Activated naive CD8-positive, alpha-beta T cell (primary cell): ENCODE data around the gene PODN.
A peak's percentile ranks its signal among the peaks of the same experiment; 100 is the strongest.

Experiments used
- H3K27ac Mint-ChIP-seq: one replicate; pipeline ENCODE4 v1.8.0; 2021; ENCODE audit warnings: mixed read lengths
- H3K27me3 Mint-ChIP-seq: one replicate; pipeline ENCODE4 v1.8.0; 2021; ENCODE audit warnings: mixed read lengths
- H3K36me3 Mint-ChIP-seq: one replicate; pipeline ENCODE4 v1.8.0; 2021; ENCODE audit warnings: mixed read lengths
- H3K4me1 Mint-ChIP-seq: one replicate; pipeline ENCODE4 v1.8.0; 2021; ENCODE audit warnings: low read depth, mixed read lengths
- H3K4me3 Mint-ChIP-seq: one replicate; pipeline ENCODE4 v1.8.0; 2021; ENCODE audit warnings: mild to moderate bottlenecking, mixed read lengths
- H3K9me3 Mint-ChIP-seq: one replicate; pipeline ENCODE4 v1.8.0; 2021; ENCODE audit warnings: low read depth, mixed read lengths

The PODN gene

GRCh38 chr1:53044926-53045325, 17.1 kb upstream of the PODN start:
- H3K9me3 Mint-ChIP-seq, result no peaks in the 10 kb centered on the region

DNA sequence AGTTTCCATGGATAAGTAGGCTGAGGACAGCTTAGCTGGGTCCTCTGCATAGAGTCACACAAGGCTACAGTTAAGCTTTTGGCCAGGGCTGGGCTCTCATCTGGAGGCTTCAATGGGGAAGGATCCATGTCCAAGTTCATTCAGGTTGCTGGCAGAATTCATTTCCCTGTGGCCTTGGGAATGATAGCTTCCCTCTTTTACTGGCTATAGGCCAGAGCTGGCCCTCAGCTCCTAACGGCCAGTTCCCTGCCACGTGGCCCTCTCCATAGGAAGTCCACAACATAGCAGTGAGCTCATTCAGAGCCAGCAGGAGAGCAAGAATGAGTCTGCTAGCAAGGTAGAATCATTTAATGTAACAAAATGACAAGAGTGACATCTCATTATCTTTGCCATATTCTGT, 15.1 kb upstream of the PODN start:
- Mint-ChIP-seq H3K9me3 (no peaks in the 10 kb centered on the region), H3K4me1 (peaks cover 6% of the 10 kb centered on the region), H3K36me3 (peaks cover 3% of the 10 kb centered on the region)

More at GRCh38 chr1:53044926-53045325, 17.1 kb upstream of the PODN start:
- Mint-ChIP-seq H3K4me3 (no peak overlapping the region), H3K27me3 (no peaks in the 10 kb centered on the region), H3K36me3 (peaks cover 6% of the 10 kb centered on the region), H3K4me1 (peaks cover 6% of the 10 kb centered on the region), H3K27ac (no peak overlapping the region)

DNA sequence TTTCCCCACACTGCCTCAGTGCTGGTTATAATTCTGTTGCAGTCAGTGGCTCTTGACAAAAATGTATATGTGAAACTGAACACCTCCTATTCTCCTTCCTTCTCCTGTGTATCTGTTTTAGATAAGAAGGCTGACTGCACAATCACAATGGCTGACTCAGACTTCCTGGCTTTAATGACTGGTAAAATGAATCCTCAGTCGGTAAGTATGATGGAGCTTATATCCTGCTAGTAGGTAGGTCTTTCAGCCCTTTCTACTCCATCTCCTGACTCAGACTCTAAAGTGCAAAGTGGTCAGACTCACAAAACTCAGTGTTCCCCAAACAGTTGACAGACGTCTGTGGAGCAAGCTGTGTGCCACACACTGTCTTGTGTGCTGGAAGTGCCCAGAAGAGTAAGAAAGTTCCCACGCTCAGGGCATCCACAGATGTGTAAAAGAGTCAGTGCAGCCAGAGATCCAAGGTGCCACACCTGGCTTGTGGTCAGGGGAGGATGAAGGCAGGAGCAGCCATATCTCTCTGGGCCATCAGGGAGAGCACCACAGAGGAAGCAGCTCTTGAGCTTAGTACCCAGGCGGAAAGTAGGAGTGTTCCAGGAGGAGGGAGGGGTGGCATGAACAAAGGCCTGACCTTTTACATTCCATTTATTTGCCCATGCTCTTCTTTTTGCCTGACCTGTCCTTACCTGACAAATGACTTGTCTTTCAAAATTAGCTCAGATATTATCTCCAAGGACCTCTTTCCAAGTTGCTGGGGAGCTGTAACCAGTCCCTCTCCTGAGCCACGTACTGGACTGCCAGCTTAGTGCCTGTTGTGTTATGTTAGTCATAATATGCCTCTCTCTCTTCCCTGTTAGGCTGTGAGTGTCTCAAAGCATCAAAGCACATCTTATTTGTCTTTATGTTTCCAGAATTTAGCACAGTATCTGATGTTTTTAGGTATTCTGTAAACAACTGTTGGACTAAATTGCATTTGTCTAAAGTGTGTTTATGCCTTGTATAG, 14.0 kb upstream of the PODN start:
- Mint-ChIP-seq H3K4me1 (peaks cover 6% of the 10 kb centered on the region), H3K4me3 (no peak overlapping the region), H3K36me3 (peaks cover 12% of the 10 kb centered on the region), H3K27ac (peak overlapping the region; percentile 55), H3K9me3 (no peaks in the 10 kb centered on the region), H3K27me3 (no peaks in the 10 kb centered on the region)

More for the DNA sequence above, 15.1 kb upstream of the PODN start:
- Mint-ChIP-seq H3K4me3 (no peak overlapping the region), H3K27me3 (no peaks in the 10 kb centered on the region), H3K27ac (no peak overlapping the region)

DNA sequence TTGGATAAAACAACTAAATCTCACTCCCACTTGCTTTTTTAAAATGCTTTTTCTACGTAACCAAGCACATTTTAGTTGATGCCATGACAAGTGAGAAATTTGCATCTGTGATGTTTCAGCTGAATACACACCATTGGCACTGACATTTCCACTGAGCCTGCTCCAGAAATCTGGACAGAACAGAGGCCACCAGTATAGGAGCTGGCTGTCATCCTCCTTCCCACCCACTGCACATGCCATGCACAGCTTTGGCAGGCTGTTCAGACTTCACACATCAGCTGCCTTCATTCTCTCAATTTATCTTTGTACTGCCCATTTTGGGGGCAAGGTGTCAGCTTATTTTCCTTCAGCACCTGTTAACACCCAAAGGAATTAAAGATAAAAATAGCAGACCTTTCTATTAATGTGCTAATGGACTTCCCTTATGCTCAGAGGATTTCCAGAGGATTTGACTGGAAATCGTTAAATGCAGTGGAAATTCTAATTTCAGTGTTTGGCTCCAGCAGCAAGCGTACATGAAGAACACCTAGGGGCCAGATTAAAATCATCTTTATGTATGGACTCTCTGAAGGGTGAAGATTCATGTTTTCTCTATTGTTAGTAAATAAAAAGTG, 12.9 kb upstream of the PODN start:
- peaks cover 14% of the 10 kb centered on the region for H3K36me3 Mint-ChIP-seq
- no peaks in the 10 kb centered on the region for H3K9me3 Mint-ChIP-seq
- H3K4me1 Mint-ChIP-seq, result peaks cover 6% of the 10 kb centered on the region
- H3K27me3 Mint-ChIP-seq, result no peaks in the 10 kb centered on the region
- no peak overlapping the region for H3K4me3 Mint-ChIP-seq
- H3K27ac Mint-ChIP-seq, result no peak overlapping the region

GRCh38 chr1:53049574-53049967, 12.4 kb upstream of the PODN start:
- H3K27ac Mint-ChIP-seq, result no peak overlapping the region
- H3K4me1 Mint-ChIP-seq, result peaks cover 6% of the 10 kb centered on the region
- no peak overlapping the region for H3K4me3 Mint-ChIP-seq
- H3K9me3 Mint-ChIP-seq, result no peaks in the 10 kb centered on the region
- peaks cover 16% of the 10 kb centered on the region for H3K36me3 Mint-ChIP-seq
- H3K27me3 Mint-ChIP-seq, result no peaks in the 10 kb centered on the region

DNA sequence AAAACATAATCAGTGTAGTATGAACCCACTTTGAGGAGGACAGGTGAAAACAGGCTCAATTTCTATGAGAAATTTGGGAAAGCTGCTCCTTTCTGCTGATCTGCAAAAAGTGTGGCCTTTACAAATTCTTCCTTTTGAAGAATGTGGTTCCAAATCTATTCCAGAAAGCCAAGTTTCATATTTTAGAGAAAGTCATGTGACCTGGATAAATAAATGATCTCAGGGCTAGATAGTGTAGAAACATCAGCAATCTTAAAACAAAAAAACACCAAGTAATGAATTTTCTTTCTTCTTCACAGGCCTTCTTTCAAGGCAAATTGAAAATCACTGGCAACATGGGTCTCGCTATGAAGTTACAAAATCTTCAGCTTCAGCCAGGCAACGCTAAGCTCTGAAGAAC, 11.7 kb upstream of the PODN start:
- Mint-ChIP-seq H3K4me1 (peaks cover 6% of the 10 kb centered on the region), H3K9me3 (no peaks in the 10 kb centered on the region), H3K4me3 (no peak overlapping the region), H3K36me3 (peaks cover 17% of the 10 kb centered on the region), H3K27ac (no peak overlapping the region), H3K27me3 (no peaks in the 10 kb centered on the region)

GRCh38 chr1:53051676-53052075, 10.3 kb upstream of the PODN start:
- Mint-ChIP-seq H3K4me3 (no peak overlapping the region), H3K36me3 (peaks cover 17% of the 10 kb centered on the region), H3K27me3 (no peaks in the 10 kb centered on the region), H3K9me3 (no peaks in the 10 kb centered on the region), H3K27ac (no peak overlapping the region), H3K4me1 (peaks cover 6% of the 10 kb centered on the region)

DNA sequence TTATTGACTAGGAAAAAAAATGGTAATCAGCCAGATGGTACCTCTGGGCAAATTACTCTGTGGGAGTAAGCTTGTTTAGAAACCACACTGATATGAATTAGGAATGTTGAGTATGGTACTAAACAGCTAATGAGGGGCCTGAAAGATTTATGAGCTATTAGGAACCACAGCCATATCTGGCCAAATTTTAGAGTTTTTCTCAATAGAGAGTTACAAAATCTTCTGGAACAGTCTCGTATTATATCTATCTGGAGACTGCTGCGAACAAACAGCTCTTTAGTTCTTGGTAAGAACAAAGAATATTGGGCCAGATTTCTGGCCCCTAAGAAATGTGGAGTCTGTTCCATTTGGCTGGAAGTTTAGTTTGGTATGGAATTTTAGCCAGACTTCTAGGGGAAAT, 4.9 kb upstream of the PODN start:
- Mint-ChIP-seq H3K27me3 (peaks cover 4% of the 10 kb centered on the region), H3K27ac (no peak overlapping the region), H3K36me3 (peaks cover 13% of the 10 kb centered on the region), H3K4me1 (no peaks in the 10 kb centered on the region), H3K9me3 (no peaks in the 10 kb centered on the region), H3K4me3 (no peak overlapping the region)

DNA sequence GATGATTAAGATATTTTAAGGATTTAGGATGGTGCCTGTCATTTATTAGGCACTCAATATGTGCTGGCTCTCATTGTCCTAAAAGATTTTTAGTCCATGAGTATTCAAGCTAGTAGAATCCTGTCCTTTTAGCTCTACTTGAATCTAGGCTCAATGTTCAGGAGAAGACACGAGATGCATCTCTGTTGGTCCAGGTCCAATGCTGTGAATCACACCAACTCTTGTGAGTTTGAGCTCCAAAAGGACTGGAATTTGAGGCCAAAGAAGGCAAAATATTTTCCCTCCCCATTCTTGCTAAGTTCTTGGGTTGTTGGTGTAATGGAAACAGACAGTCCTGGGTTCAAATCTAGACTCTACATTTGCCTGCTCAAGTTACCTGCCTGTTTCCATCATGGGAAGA, 1.4 kb upstream of the PODN start:
- Mint-ChIP-seq H3K4me1 (peaks cover 8% of the 10 kb centered on the region), H3K4me3 (peak overlapping the region; percentile 67), H3K36me3 (no peaks in the 10 kb centered on the region), H3K9me3 (no peaks in the 10 kb centered on the region), H3K27ac (no peak overlapping the region), H3K27me3 (peaks cover 12% of the 10 kb centered on the region)

DNA sequence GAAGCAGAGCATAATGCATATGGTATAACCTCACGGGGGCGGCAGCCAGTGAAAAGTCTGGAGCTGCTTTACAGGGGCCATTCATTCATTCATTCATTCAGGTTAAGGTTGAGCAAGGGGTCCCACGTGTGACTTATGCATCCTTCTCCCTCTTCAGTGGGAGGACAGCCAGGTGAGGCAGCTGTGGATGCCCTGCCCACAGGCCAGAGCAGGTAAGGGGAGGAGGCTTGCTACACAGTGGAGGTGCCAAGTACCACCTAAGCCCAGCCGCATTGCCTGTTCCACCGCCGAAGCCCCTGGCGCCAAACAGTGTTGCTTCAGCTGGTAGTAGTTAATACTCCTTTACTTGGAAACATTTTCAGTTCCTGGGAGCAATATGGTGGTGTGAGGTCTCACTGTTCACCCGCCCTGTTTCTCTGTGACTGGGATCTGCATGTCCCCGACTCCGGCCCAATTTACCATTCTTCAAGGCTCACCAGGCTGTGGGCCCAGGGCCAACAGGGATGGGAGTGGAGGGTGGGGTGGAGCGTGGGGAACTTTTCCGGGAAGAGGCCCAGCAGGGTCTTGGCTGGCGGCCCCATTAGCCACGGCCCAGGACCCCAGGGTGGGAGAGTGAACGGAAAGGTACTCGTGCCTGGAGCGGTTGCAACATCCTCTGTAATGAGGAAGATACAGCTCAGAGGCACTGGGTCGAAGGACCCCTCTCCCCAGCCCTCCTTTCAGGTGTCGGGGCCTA, 722 bp upstream of the PODN start:
- no peaks in the 10 kb centered on the region for H3K36me3 Mint-ChIP-seq
- H3K4me1 Mint-ChIP-seq, result peaks cover 8% of the 10 kb centered on the region
- H3K9me3 Mint-ChIP-seq, result no peaks in the 10 kb centered on the region
- H3K4me3 Mint-ChIP-seq, result peak overlapping the region; percentile 67
- H3K27me3 Mint-ChIP-seq, result peaks cover 13% of the 10 kb centered on the region
- H3K27ac Mint-ChIP-seq, result no peak overlapping the region

- Mint-ChIP-seq H3K4me1 (peaks cover 8% of the 10 kb centered on the region), H3K4me3 (peak overlapping the region; percentile 60), H3K27ac (no peak overlapping the region), H3K36me3 (no peaks in the 10 kb centered on the region), H3K9me3 (no peaks in the 10 kb centered on the region), H3K27me3 (peaks cover 15% of the 10 kb centered on the region)
Observed at GRCh38 chr1:53062708-53063591, 937 bp downstream of the PODN start.

- Mint-ChIP-seq H3K4me3 (peak overlapping the region; percentile 60), H3K27ac (no peak overlapping the region), H3K9me3 (no peaks in the 10 kb centered on the region), H3K27me3 (peaks cover 15% of the 10 kb centered on the region), H3K4me1 (peaks cover 8% of the 10 kb centered on the region), H3K36me3 (no peaks in the 10 kb centered on the region)
Observed at GRCh38 chr1:53063744-53064515, 1.9 kb downstream of the PODN start.

- no peak overlapping the region for H3K4me3 Mint-ChIP-seq
- no peak overlapping the region for H3K27ac Mint-ChIP-seq
- peaks cover 15% of the 10 kb centered on the region for H3K27me3 Mint-ChIP-seq
- H3K36me3 Mint-ChIP-seq, result no peaks in the 10 kb centered on the region
- peaks cover 8% of the 10 kb centered on the region for H3K4me1 Mint-ChIP-seq
- H3K9me3 Mint-ChIP-seq, result no peaks in the 10 kb centered on the region
Observed at GRCh38 chr1:53065391-53065790, 3.4 kb downstream of the PODN start.

DNA sequence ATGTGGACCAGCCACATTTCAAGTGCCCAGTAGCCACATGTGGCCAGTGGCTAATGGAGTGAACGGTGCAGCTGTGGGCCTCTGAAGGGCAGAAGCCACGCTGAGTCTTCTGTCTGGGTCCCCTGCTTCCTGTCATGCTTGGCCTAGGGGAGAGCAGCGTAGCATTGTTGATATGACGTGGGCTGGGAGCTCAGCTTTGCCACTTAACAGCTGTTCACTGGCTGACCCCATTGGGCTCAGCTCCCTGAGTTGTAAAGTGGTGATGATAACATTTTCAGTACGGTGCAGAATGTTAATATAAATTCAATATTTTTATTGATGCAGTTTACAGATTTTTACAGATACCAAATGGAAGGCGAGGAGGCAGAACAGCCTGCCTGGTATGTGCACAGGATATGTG, 4.5 kb downstream of the PODN start:
- Mint-ChIP-seq H3K27me3 (peaks cover 12% of the 10 kb centered on the region), H3K9me3 (no peaks in the 10 kb centered on the region), H3K27ac (no peak overlapping the region), H3K36me3 (no peaks in the 10 kb centered on the region), H3K4me3 (no peak overlapping the region), H3K4me1 (peaks cover 8% of the 10 kb centered on the region)
